ENCODE results near the gene CABP1.

GRCh38 chr12:120713861-120714482, 73.5 kb downstream of the CABP1 start:
- peak; percentile 86 for TF ChIP-seq CTCF (IDR thresholded peaks at IDR 0.05; ENCODE audit: low read depth, low read length, missing input control)
- TF ChIP-seq JUND (IDR thresholded peaks at IDR 0.05): no peak
- TF ChIP-seq YY1 (IDR thresholded peaks at IDR 0.05): no peak
- no peak for TF ChIP-seq REST (IDR thresholded peaks at IDR 0.05)
- TF ChIP-seq MAX (IDR thresholded peaks at IDR 0.05): no peak
- TF ChIP-seq GABPA (IDR thresholded peaks at IDR 0.05 in 1 of 2, conservative IDR thresholded peaks at IDR 0.05 in 1 of 2): no peak
- no peak for TF ChIP-seq ZBTB33 (IDR thresholded peaks at IDR 0.05)
- no peak for TF ChIP-seq NR2F2 (IDR thresholded peaks at IDR 0.05)
- TF ChIP-seq RAD21 (IDR thresholded peaks at IDR 0.05): peak; percentile 92 to 94
- TF ChIP-seq ATF3 (IDR thresholded peaks at IDR 0.05): no peak
- TF ChIP-seq SP1 (IDR thresholded peaks at IDR 0.05): no peak
- no peak for TF ChIP-seq TAF1 (conservative IDR thresholded peaks at IDR 0.05)
